Right renal cortex interstitium (tissue), 3 donors: ENCODE data around the gene ACP3. TPM values are rescaled to one million over a fixed set of nuclear protein-coding genes. Genes with fewer than 3 reads are reported as not detected.
"Not testable (repeated sequence)": the region's sequence is repeated elsewhere in the genome, so short reads cannot be mapped to it uniquely, and the experiment has no call there.

ENCODE experiments used
- DNase-seq, 3 donors: peaks; one replicate each; pipeline ENCODE4 v3.0.0-alpha.2; 2013; ENCODE audit warnings: low read depth in 3 of 3, low spot score in 2 of 3
- polyA plus RNA-seq, 3 donors: library from polyadenylated mRNA; unstranded; fragments of 120-200 nt; gene quantifications; one replicate each; pipeline ENCODE4 v1.2.1, GENCODE V29; 2013; ENCODE audit not compliant: insufficient read length in 3 of 3

The ACP3 gene, protein sequence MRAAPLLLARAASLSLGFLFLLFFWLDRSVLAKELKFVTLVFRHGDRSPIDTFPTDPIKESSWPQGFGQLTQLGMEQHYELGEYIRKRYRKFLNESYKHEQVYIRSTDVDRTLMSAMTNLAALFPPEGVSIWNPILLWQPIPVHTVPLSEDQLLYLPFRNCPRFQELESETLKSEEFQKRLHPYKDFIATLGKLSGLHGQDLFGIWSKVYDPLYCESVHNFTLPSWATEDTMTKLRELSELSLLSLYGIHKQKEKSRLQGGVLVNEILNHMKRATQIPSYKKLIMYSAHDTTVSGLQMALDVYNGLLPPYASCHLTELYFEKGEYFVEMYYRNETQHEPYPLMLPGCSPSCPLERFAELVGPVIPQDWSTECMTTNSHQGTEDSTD
- 10 to 100 TPM; 63.9 to 84.6 (median 68.4) TPM for polyA plus RNA-seq

GRCh38 chr3:132317229-132317948, at the start of gene ACP3:
TSS of gene ACP3 (plus strand) at chr3:132317407. CDS start at chr3:132317457, 50 bp downstream.
- DNase-seq, result peak; percentile 53 to 72 (median 67)

GRCh38 chr3:132268956-132269355, 48.3 kb upstream of the ACP3 start:
- no peak for DNase-seq

DNA sequence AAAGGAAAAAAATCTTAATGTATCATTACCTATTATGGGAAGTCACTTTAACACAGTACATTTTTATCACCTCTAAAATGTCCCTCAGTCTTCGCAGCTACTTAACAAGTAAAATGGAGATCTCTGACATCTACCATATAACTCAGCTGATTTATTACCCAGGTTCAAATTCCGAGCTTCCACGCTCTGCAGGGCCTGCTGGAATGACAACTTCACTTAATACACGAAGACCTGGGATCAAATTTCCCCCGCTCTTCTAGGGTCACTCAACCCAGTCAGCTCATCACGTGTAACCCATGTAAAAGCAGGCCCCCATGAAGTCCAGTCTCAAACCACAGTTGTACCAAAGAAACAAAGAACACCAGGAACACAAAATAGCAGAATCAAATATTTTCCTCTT, 44.2 kb upstream of the ACP3 start:
- DNase-seq, result peak in 2 of 3 donors; percentile 47 to 80

- DNase-seq, result no peak
Observed at GRCh38 chr3:132276228-132276906, 40.8 kb upstream of the ACP3 start.

DNA sequence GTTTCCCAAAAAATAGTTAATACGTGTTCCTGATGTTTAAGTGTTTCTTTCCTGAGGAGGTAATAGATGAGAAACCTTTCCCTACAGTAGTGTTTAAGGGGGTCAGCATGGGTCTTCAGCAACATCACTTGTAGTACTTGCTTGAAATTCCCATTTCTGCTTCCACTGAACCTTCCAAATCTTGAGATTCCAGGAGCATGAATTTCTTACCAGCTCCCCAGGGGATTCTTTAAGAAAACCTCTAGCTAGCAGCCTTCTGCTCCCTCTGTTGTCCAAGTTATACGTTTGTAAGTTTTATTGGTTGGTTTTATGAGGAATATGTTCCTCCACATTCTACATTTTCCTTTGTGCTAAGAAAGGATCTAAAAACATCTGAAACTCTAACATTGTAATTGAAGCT, 38.2 kb upstream of the ACP3 start:
- no peak for DNase-seq

DNA sequence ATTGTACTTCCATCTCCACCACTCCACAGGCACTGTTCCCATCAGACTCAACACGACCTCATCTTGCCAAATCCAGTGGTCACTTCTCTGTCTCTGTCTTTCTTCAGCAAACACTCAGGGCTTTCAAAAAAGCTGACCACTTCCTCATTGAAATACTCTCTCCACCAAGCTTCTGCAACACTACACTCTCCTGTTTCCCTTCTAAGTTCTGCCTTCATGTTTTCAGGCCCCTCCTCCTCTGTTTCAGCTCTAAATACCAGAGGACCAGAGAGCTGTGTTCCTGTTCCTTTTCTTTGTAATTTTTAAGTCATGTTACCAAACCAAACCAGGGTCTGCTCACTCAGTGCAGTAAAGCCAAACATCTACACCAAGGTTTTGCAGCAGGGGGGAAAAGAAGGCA, 33.8 kb upstream of the ACP3 start:
- DNase-seq, result peak in 1 of 3 donors; percentile 18

- DNase-seq, result no peak
Observed at GRCh38 chr3:132283916-132284405, 33.2 kb upstream of the ACP3 start.

- DNase-seq, result no peak
Observed at GRCh38 chr3:132284781-132285619, 32.2 kb upstream of the ACP3 start.

GRCh38 chr3:132285620-132285945, 31.6 kb upstream of the ACP3 start:
- no peak for DNase-seq

DNA sequence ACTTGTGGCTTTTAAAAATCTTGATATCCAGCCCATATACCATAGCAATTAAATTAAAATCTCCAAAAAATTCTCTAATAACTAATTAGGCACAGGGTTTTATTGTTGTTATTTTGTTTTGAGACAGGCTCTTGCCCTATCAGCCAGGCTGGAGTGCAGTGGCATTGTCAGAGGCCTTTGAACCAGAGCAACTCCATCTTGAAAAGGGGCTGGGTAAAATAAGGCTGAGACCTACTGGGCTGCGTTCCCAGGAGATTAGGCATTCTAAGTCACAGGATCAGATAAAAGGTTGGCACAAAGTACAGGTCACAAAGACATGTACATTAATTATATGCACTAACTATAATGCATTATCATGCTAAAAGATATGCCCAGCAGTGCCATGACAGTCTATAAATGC, 31.2 kb upstream of the ACP3 start:
- no peak for DNase-seq

GRCh38 chr3:132288357-132288756, 28.9 kb upstream of the ACP3 start:
- no peak for DNase-seq

DNA sequence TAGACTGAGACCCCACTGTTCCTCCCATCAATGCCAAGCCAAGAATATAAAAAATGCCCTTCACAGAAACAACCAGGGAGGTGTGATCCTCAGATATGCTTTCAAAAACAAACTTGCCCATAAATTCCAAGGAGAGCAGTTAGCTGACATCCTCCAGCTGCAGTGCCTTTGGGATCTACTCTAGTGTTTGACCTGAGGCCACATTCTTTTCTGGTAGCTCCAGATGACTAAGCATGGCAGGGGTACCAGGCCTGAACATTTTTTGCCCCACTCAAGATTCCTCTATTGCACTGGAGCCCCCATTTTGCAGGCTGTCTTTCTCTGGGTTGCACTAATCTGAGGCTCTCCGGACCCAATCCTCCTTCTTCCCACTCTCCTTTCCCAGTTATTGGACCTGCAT, 27.9 kb upstream of the ACP3 start:
- DNase-seq, result no peak

DNA sequence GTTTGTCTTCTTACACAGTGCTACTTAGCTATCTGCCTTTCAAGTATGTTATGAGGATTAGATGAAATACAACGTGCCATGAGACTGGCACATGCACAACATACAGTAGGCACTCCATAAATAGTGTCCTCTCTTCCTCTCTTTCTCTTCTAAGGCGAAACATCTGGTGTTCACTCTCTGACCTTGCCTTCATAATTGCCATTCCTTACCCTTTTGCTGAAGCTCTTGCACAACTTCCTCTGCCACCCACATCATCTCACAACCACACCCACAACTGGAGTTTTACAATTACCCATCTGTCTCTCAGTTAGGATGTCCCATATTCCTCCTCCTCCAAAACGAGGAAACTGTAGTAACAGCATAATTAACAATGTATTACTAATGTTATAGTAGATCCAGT, 26.4 kb upstream of the ACP3 start:
- no peak for DNase-seq

- DNase-seq, result no peak
Observed at GRCh38 chr3:132292042-132292441, 25.2 kb upstream of the ACP3 start.

DNA sequence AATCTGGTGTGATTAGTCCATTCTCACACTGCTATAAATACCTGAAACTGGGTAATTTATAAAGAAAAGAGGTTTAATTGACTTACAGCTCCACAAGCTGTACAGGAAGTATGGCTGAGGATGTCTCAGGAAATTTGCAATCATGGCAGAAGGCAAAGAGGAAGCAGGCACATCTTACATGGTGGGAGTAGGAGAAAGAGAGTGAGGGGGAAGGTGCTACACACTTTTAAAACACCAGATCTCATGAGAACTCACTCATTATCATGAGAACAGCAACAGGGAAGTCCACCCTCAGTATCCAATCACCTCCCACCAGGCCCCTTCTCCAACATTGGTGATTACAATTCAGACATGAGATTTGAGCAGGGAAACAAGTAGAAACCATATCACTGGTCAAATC, 24.0 kb upstream of the ACP3 start:
- DNase-seq, result no peak

GRCh38 chr3:132294906-132295305, 22.3 kb upstream of the ACP3 start:
- DNase-seq, result no peak

DNA sequence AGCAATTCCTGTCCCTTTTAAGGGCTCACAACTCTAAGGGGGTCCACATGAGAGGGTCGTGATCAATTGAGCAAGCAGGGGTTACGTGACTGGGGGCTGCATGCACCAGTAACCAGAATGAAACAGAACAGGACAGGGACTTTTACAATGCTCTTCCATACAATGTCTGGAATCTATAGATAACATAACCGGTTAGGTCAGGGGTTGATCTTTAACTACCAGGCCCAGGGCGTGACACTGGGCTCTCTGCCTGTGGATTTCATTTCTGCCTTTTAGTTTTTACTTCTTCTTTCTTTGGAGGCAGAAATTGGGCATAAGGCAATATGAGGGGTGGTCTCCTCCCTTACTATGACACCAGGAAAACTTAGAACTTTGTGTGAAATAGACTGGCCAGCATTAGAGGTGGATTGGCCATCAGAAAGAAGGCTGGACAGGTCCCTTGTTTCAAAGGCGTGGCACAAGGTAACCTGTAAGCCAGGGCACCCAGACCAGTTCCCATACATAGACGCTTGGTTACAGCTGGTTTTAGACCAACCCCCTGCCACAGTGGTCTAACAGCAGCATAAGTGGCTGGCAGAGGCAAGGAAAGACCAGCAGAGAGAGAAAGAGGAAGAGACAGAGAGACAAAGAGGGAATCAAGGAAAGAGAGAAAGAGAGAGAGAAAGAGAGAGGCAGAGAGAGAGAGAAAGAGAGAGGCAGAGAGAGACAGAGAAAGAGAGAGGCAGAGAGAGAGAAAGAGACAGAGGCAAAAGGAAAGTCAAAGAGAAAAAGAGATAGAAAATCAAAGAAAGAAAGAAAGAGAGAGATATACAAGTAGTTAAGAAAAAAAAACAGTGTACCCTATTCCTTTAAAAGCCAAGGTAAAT, 13.6 kb upstream of the ACP3 start:
- not testable (repeated sequence) for DNase-seq

DNA sequence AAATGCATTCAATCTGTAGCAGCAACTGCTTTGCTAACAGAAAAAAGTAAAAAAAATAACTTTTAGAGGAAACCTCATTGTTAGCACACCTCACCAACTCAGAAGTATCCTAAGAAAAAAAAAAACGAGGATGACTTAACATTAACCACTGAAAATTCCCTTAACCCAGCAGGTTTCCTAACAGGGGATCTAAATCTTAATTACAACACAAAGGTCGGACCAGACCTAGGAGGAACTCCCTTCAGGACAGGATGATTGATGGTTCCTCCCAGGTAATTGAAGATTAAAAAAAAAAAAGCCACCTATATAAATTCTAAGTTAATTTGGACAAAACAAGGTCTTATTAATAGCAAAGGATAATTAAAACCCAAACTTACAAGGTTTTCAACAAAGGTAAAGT, 12.9 kb upstream of the ACP3 start:
- not testable (repeated sequence) for DNase-seq

DNA sequence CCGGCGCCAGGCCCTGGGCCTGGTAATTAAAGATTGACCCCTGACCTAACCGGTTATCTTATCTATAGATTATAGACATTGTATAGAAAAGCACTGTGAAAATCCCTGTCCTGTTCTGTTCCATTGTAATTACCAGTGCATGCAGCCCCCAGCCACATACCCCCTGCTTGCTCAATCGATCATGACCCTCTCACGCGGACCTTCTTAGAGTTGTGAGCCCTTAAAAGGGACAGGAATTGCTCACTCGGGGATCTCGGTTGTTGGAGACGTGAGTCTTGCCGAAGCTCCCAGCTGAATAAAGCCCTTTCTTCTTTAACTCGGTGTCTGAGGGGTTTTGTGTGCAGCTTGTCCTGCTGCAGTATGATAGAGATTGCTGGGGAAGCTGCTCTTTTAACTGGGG, 7.2 kb upstream of the ACP3 start:
- not testable (repeated sequence) for DNase-seq

DNA sequence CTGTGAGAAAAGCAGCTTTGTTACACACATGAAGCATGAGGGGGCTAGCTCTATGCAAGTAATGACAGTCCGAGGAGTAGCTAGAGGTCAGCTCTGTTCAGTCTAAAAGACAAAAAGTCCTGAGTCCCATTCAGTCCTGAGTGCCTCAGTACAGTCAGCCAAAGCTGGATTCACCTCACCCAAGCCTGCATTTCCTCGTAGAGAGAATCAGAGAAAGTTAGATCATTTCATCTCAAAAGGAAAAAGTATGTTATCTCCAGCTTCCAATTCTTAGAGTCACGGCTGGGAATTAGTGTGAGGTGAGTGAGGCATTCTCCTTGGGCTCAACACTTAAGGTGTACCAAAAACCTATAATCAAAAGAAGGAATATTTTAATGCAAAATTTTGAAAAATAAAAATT, 5.9 kb upstream of the ACP3 start:
- no peak for DNase-seq
